Hepatocyte (in vitro differentiated cells): Measurements from ENCODE around the gene DNASE1.

ENCODE experiments used
- EZH2 ChIP-seq: fragments of 200-600 bp; sonication (generic); IDR thresholded peaks from 2 replicates; pipeline ENCODE4 v1.6.1; 2016; ENCODE audit warnings: antibody characterized with exemption, mild to moderate bottlenecking, borderline replicate concordance
- EZH2phosphoT487 ChIP-seq: fragments of 200-600 bp; sonication (generic); IDR thresholded peaks from one replicate; pipeline ENCODE4 v1.6.1; 2018; ENCODE audit warnings: antibody characterized with exemption, mild to moderate bottlenecking, low read depth, moderate library complexity; ENCODE audit not compliant: unreplicated experiment, severe bottlenecking
- TF ChIP-seq, protein P1 (sequence below): fragments of 200-600 bp; sonication (generic); IDR thresholded peaks from 2 replicates; pipeline ENCODE4 v1.5.1; 2016; ENCODE audit warnings: antibody characterized with exemption, mild to moderate bottlenecking; ENCODE audit not compliant: poor library complexity

DNA sequence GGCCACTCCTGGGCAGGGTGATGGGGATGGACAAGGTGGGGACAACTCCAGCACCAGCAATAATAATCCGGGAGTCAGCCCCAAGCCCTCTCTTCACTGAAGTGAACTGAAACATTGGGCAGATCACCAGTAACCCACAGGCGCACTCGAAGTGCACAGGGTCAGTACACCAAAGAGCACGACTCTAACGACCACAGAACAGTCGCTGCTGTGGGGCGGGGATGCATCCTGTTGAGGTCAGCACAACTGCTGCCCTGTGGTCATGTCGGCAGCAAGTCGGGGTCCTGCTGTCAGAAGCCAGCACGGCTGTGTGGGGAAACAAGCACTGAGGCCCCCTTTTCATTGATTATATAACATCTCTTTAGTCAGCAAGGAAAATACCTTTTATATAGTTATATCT, 14.6 kb downstream of the DNASE1 start:
- TF ChIP-seq, protein P1, sequence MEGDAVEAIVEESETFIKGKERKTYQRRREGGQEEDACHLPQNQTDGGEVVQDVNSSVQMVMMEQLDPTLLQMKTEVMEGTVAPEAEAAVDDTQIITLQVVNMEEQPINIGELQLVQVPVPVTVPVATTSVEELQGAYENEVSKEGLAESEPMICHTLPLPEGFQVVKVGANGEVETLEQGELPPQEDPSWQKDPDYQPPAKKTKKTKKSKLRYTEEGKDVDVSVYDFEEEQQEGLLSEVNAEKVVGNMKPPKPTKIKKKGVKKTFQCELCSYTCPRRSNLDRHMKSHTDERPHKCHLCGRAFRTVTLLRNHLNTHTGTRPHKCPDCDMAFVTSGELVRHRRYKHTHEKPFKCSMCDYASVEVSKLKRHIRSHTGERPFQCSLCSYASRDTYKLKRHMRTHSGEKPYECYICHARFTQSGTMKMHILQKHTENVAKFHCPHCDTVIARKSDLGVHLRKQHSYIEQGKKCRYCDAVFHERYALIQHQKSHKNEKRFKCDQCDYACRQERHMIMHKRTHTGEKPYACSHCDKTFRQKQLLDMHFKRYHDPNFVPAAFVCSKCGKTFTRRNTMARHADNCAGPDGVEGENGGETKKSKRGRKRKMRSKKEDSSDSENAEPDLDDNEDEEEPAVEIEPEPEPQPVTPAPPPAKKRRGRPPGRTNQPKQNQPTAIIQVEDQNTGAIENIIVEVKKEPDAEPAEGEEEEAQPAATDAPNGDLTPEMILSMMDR = no peak
- no peak for TF ChIP-seq EZH2
- no peak for TF ChIP-seq EZH2phosphoT487
